AG04449 (cell line): ENCODE data around the gene KLHL26.

Experiments used
- CTCF ChIA-PET: fragments of 350-600 bp; formaldehyde crosslinking; extraction: SDS; loops from one replicate; lab custom pipeline; 2021; ENCODE audit warnings: antibody characterized with exemption; lab: Yijun Ruan, JAX
- POLR2A ChIA-PET: fragments of 400-600, 350-600 bp; formaldehyde crosslinking; extraction: SDS; loops from one replicate; lab custom pipeline; 2020; ENCODE audit warnings: antibody characterized with exemption, inconsistent platforms; lab: Yijun Ruan, JAX
- DNase-seq: peaks from one replicate; pipeline ENCODE4 v3.0.0-alpha.2; 2010; ENCODE audit warnings: low read depth, low spot score
- H3K4me3 ChIP-seq: 2 replicates; pipeline ENCODE4 v1.5.1; 2011; ENCODE audit warnings: low read depth, mild to moderate bottlenecking, control low read depth, low read length
- TF ChIP-seq, protein P1 (sequence below): IDR thresholded peaks from one replicate; pipeline ENCODE4 v1.5.1; 2011; ENCODE audit warnings: mild to moderate bottlenecking, moderate library complexity, low read length, control low read depth, inconsistent platforms; ENCODE audit not compliant: insufficient read depth; ENCODE audit errors: missing control alignments

Gene KLHL26

DNA sequence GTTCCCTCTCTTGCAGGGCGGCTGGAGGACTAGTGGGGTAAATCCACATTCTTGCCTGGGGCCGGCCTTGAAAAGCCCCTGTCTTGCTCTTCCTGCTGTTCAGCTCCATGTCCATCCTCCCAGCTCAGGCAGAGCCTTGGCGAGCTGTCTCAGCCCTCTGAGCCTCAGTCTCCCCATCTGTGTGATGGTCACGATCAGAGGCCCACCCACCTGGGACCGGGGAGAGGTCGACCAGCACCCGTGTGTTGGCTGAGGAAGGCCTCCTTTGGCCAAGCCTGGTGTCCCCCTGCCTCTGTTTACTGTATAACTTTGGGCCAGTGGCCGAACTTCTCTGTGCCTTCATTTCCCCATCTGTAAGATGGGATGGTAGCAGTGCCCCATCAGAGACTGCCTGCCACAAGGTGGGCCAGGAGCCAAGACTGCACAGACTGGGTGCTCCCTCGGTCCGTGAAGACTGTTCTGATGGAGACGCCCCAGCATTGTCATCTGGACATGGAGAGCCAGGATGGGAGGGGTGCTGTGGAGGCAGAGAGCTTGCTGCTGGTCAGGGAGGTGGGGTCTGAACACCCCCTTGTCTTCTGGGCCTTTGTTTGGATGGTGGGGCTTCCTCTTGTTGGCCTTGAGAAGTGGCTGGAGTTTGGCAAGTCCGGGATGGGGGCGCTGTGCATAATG lies 18.5 kb downstream of the KLHL26 start:
- no peak for DNase-seq
- TF ChIP-seq, protein P1, sequence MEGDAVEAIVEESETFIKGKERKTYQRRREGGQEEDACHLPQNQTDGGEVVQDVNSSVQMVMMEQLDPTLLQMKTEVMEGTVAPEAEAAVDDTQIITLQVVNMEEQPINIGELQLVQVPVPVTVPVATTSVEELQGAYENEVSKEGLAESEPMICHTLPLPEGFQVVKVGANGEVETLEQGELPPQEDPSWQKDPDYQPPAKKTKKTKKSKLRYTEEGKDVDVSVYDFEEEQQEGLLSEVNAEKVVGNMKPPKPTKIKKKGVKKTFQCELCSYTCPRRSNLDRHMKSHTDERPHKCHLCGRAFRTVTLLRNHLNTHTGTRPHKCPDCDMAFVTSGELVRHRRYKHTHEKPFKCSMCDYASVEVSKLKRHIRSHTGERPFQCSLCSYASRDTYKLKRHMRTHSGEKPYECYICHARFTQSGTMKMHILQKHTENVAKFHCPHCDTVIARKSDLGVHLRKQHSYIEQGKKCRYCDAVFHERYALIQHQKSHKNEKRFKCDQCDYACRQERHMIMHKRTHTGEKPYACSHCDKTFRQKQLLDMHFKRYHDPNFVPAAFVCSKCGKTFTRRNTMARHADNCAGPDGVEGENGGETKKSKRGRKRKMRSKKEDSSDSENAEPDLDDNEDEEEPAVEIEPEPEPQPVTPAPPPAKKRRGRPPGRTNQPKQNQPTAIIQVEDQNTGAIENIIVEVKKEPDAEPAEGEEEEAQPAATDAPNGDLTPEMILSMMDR, result no peak
- no peak overlapping the region for H3K4me3 ChIP-seq
- CTCF ChIA-PET, result interaction anchor here (1.4 kb wide), 1 partner anchor 192 kb away, joined by 5 read pairs; no protein-coding TSS in a partner anchor
- POLR2A ChIA-PET, result no interaction called here

DNA sequence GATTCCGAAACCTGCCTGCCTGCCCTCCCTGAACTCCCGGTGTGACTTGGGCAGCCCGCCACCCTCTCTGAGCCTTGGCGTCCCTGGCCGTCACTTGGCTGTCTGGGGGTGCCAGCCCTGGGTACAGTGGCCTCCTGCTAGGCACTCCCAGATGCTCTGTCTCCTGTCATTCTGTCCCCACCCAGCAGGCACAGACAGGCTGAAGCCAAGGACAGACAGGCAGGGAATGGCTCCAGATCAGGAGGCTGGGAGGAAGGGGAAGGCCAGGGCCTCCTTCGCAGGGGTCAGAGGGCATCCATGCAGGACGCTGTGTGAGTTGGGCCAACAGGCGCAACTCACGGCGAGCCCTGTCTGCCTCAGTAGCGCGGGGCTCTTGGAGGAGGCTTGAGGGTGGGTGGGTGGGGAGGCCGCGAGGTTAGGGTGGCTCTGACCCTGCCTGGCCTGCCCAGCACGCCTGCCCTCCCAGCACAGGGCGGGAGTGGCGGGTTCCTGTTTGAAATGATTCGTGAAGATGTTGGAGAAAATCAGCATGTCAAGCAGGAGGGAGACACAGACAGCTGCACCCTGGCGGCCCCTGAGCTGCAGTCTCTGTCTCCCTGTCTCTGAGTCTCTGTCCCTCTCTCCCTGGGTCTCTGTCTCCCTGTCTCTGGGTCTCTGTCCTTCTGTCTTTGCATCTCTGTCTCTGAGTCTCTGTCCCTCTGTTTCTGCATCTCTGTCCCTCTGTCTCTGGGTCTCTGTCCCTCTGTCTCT lies 19.7 kb downstream of the KLHL26 start:
- TF ChIP-seq, protein P1, result no peak
- ChIA-PET POLR2A (no interaction called here), CTCF (no interaction called here)
- no peak overlapping the region for H3K4me3 ChIP-seq
- no peak for DNase-seq

- ChIA-PET POLR2A (no interaction called here), CTCF (no interaction called here)
- DNase-seq, result no peak
- TF ChIP-seq, protein P1, result no peak
- no peak overlapping the region for H3K4me3 ChIP-seq
Measured at GRCh38 chr19:18657590-18658365, 20.9 kb downstream of the KLHL26 start.

DNA sequence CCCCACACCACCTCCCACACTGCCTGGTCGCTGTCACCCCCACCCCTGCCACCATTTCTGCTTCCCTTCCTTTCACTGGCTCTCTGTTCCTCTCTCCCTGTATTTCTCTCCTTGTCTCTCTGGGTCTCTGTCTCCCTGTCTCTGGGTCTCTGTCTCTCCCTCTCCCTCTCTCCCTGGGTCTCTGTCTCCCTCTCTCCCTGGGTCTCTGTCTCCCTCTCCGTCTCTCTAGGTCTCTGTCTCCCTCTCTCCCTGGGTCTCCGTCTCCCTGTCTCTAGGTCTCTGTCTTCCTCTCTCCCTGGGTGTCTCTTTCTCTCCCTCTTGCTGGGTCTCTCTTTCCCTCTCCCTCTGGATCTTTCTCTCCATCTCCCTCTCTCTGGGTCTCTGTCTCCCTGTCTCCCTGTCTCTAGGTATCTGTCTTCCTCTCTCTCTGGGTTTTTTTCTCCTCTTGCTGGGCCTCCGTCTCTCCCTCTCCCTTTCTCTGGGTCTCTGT lies 21.6 kb downstream of the KLHL26 start:
- CTCF ChIA-PET, result no interaction called here
- TF ChIP-seq, protein P1, result no peak
- no peak overlapping the region for H3K4me3 ChIP-seq
- POLR2A ChIA-PET, result no interaction called here
- DNase-seq, result no peak

GRCh38 chr19:18659281-18660050 lies 22.6 kb downstream of the KLHL26 start:
- no peak overlapping the region for H3K4me3 ChIP-seq
- TF ChIP-seq, protein P1, result no peak
- ChIA-PET CTCF (no interaction called here), POLR2A (no interaction called here)
- no peak for DNase-seq
